Astrocyte of the hippocampus (primary cell): ENCODE data around the gene POLR3K.

Experiments
- DNase-seq: peaks from one replicate; pipeline ENCODE4 v3.0.0; 2011; ENCODE audit warnings: low read depth, low spot score

POLR3K gene

DNA sequence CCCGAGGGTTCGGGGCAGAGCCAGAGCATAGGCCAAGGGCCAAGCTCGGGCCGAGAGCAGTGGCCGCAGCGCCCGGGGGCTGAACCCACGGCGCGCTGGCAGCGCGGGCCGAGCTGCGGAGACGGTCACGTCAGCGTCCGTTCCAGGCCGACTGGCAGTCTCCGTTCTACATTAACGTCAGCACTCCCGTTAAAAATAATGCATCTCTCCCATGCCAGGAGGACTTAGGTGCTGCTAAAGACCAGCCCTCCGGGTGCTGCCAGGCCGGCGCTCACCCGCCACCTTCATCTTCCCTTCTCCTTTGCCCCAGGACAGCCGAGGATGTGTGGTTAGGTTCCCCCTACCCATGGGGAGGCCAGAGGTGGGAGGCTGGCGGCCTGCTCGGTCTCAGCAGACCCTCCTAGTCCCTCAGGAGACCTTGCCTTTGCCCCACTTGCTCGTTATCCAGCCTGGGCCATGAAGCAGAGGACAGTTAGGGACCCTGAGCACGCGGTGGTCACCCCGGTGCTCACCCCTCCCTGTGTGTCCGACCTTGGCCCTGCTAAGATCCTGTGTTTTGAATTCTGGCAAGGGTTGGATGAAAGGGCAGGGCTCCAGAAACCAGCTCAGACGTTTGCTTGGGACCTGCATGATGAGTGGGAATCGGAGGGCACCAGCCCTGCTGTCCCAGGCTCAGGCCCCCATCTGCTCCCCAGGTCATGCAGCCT lies 25.2 kb upstream of the POLR3K start:
- DNase-seq = peak; percentile 75

- DNase-seq = peak; percentile 90
Observed at GRCh38 chr16:77807-78443, 24.5 kb upstream of the POLR3K start, which contains the start of gene MPG. Gene MPG (plus strand): TSS chr16:78225. CDS start chr16:78310, 85 bp downstream.

DNA sequence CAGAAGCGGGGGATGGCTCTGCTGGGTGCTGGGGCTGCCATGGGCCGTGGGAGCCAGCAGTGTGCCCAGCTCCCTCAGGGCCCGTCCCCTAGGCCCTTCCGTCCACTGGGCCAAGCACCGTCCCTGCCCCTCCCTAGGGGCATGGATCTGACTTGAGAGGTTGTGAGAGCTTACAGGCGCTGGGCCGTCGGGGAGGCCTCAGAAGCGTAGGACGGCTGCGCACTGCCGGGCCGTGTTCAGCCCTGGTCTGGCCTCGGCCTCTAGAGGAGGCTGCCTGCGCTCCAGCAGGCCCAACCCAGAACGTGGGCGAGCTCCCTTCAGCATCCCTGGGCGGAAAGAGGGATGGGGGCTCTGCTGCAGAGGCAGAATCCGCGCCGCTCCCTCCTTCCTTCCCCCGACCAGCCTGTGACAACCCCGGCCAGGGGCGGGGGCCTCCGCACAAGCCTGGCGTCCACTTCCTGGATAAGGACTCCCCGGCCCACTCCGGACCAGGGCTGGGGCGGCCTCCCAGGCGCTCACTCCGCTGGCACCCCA lies 23.9 kb upstream of the POLR3K start:
- peak; percentile 71 for DNase-seq

GRCh38 chr16:76535-77272 lies 23.3 kb upstream of the POLR3K start:
- DNase-seq = peak; percentile 50

GRCh38 chr16:75580-76501 lies 22.4 kb upstream of the POLR3K start:
- peak; percentile 64 for DNase-seq

- no peak for DNase-seq
Observed at GRCh38 chr16:74747-75334, 21.4 kb upstream of the POLR3K start.

- no peak for DNase-seq
Observed at GRCh38 chr16:74051-74746, 20.8 kb upstream of the POLR3K start.

DNA sequence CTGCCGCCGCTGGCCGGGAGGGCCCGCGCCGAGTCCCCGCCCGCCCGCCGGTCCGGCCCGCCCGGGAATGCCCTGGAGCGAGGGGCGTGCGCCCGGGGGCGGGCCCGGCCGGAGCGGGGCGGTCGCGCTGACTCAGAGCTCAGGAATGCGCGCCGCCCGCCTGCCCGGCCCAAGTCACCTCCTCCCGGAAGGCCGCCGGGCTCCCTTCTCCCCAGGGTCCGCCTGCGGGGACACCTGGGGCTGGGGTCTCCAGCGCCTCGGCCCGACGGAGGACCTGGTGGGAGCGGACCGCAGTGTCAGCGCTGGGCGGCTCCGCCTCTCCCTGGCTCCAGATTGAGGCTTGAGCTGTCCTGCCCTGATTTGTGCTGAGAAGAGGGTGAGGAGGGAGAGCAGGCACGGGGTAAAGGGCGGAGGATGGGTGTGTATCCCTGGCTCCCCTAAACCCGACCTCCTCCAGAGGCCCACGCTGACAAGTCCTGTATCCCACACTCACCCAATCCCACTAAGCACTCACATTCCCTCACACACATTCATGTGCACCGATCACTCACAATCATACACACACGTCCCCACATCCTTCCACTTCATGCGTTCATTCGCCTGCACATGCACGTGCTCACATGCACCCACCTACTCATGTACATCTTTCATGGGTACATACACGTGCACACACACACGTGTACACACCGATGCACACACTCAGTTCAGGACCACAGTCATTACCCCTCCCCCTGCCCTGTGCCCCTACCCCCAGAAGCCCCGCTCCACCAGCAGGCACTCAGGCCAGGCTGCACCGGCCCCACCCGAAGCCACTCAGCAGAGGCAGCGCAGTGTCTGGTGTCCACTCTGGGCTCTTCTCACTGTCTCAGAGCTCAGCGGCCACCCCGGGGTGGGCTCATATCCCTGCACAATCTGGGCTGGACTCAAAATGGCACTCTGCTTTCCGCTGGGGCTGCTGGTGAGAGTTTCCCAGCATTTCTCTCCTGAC lies 19.4 kb upstream of the POLR3K start, which contains the start of gene RHBDF1:
RHBDF1 (minus strand) TSS at position 71 of the 988 bp plus-strand sequence. CDS start 7,616 bp downstream, outside the sequence.
- DNase-seq = peak; percentile 82

- DNase-seq = peak; percentile 75
Observed at GRCh38 chr16:71540-72401, 18.4 kb upstream of the POLR3K start.

GRCh38 chr16:71210-71539 lies 17.8 kb upstream of the POLR3K start:
- DNase-seq = no peak

DNA sequence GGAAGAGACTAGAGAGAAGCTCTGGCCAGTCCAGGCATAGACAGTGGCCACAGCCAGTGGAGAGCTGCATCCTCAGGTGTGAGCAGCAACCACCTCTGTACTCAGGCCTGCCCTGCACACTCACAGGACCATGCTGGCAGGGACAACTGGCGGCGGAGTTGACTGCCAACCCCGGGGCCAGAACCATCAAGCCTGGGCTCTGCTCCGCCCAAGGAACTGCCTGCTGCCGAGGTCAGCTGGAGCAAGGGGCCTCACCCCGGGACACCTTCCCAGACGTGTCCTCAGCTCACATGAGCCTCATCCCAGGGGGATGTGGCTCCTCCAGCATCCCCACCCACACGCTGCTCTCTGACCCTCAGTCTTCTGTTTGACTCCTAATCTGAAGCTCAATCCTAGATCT lies 15.8 kb upstream of the POLR3K start:
- DNase-seq = no peak

DNA sequence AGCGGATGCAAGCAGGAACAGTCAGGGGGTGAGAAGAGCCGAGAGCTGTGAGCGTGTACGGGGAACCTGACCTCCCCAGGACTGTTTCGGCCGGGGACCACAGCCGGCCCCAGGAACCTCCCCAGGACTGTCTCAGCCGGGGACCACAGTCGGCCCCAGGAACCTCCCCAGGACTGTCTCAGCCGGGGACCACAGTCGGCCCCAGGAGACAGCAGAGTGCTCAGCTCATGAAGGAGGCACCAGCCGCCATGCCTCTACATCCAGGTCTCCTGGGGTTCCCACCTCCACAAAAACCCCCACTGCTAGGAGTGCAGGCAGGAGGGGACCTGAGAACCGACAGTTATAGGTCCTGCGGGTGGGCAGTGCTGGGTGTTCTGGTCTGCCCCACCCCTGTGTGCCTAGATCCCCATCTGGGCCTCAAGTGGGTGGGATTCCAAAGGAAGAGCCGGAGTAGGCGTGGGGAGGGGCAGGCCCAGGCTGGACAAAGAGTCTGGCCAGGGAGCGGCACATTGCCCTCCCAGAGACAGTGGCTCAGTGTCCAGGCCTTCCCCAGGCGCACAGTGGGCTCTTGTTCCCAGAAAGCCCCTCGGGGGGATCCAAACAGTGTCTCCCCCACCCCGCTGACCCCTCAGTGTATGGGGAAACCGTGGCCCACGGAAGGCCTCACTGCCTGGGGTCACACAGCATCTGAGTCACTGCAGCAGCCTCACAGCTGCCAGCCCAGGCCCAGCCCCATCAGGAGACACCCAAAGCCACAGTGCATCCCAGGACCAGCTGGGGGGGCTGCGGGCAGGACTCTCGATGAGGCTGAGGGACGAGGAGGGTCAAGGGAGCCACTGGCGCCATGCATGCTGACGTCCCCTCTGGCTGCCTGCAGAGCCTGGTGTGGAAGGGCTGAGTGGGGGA lies 14.7 kb upstream of the POLR3K start:
- DNase-seq = no peak

GRCh38 chr16:67183-67791 lies 13.9 kb upstream of the POLR3K start:
- no peak for DNase-seq

DNA sequence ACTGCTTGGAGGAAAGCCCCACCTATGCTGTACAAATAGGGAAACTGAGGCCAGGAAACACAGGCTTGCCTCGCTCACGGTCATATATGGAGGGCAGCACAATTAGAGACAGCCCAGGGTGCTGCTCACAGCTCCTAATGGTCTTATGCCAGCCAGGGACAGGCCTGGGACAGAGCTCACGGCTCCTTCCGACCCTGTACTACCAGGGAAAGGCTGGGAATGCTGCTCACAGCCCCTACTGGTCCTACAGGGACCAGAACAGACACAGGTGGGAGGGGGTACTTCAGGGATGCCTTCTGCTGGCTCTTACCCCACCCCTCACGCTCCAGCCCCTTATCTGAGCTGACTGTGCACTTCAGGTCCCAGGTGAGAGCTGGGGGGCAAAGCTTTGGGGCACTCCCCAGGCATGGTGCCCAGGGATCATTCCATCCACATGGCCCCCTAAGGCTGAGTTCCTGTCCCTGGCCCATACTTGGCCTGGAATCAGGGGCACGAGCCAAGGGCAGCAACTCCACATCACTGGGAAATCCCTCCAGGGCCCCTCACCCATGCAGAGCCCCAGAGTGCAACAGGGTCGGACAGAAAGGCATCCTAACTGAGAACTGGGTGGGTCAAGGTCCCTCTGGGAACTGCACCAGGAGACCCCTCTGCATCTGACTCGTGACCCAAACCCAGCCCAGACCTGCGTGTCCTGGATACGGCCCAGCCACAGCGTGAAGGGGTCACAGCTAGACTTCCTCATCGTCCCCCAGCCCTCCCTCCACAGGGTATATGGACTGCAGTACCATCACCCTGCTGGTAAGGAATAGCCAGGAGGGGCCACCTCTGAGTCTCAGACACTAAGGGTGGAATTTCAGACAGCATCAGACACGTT lies 13.1 kb upstream of the POLR3K start:
- DNase-seq = no peak

DNA sequence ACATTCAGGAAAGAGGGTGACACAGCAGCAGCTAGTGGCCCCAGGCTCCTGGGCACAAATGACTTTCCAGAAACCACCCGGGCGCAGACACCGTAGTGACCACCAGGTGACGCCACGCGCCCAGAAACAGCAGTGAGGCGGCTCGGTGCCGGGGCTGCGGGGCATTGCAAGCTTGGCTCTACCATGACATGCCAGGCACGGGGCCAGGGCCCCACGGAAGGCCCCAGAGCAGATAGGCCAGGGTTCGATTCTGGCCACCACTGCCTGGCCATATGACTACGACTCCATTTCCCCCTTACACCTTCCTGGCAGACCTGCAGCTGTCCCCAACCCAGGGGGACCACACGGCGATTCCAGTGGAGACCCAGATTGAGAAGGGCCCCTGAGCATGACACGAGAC lies 12.3 kb upstream of the POLR3K start:
- peak; percentile 88 for DNase-seq

- no peak for DNase-seq
Observed at GRCh38 chr16:64914-65255, 11.5 kb upstream of the POLR3K start.
